Kidney (tissue), 14 donors: ENCODE measurements around the gene CABP4. TPM values are rescaled to one million over a fixed set of nuclear protein-coding genes. Genes with fewer than 3 reads are reported as not detected.

Experiments used
- DNase-seq, 5 donors: peaks; one replicate each; pipeline ENCODE4 v3.0.0-alpha.2; 2013 to 2020
- FAIRE-seq: peaks from 2 replicates; lab custom pipeline; 2012; peaks lifted over from hg19 to GRCh38; lab: Jason Lieb, UNC
- H3K27ac ChIP-seq, 2 donors: one replicate each; pipeline ENCODE4 v1.7.0; 2013; ENCODE audit warnings: low read depth in 2 of 2, low read length in 2 of 2, inconsistent platforms in 1 of 2
- H3K27me3 ChIP-seq: one replicate; pipeline ENCODE4 v1.7.1; 2013; ENCODE audit warnings: low read length, inconsistent platforms; ENCODE audit not compliant: control insufficient read depth, insufficient read depth
- H3K36me3 ChIP-seq, 3 donors: one replicate each; pipeline versions ENCODE4 v1.7.0 to v1.7.1; 2013; ENCODE audit warnings: low read length in 3 of 3, control low read depth in 1 of 3, inconsistent platforms in 1 of 3; ENCODE audit not compliant: insufficient read depth in 3 of 3, control insufficient read depth in 2 of 3
- H3K4me1 ChIP-seq, 3 donors: one replicate each; pipeline versions ENCODE4 v1.7.0 to v1.7.1; 2013; ENCODE audit warnings: low read length in 3 of 3, inconsistent platforms in 1 of 3, low read depth in 1 of 3; ENCODE audit not compliant: control insufficient read depth in 2 of 3, insufficient read depth in 2 of 3
- H3K4me3 ChIP-seq, 3 donors: one replicate each; pipeline versions ENCODE4 v1.7.0 to v1.8.1; 2013; ENCODE audit warnings: low read length in 3 of 3, control low read depth in 1 of 3, inconsistent platforms in 1 of 3
- H3K9ac ChIP-seq, 3 donors: one replicate each; pipeline versions ENCODE4 v1.7.0 to v1.7.1; 2013; ENCODE audit warnings: low read length in 3 of 3, control low read depth in 1 of 3, inconsistent platforms in 1 of 3
- H3K9me3 ChIP-seq, 3 donors: one replicate each; pipeline versions ENCODE4 v1.7.0 to v1.7.1; 2013; ENCODE audit warnings: low read length in 3 of 3, control low read depth in 1 of 3, inconsistent platforms in 1 of 3; ENCODE audit not compliant: control insufficient read depth in 2 of 3, insufficient read depth in 1 of 3
- CTCF ChIP-seq: IDR thresholded peaks from 3 replicates; pipeline ENCODE4 v1.5.1; 2012; ENCODE audit warnings: mild to moderate bottlenecking, moderate library complexity, borderline replicate concordance; ENCODE audit not compliant: insufficient read depth; ENCODE audit errors: extremely low read depth
- intact Hi-C: fragments of 100-400 bp; cut with DNase I; formaldehyde crosslinking; loops from one replicate; pipeline ENCODE4 v1.11.1; 2022
- polyA plus RNA-seq: library from polyadenylated mRNA; stranded (reverse); fragments of 350-450 nt; fragmentation: Illumina TruSeq; extraction: RNeasy Lipid Tissue Mini Kit (QIAGEN cat#74804); gene quantifications from one replicate; pipeline ENCODE4 v1.2.3, GENCODE V29; 2014; ENCODE audit warnings: low read depth, low replicate concordance; ENCODE audit not compliant: insufficient read depth
- total RNA-seq: library from RNA; stranded (reverse); fragmentation: NEBNext Ultra II Directional; extraction: Animal tissue kit (Norgen Biotek cat#: 25700); gene quantifications from one replicate; pipeline ENCODE4 v1.2.1, GENCODE V29; 2021
- donor health status: control.
- donor health status: control.
- donor health status: control.
- donor health status: control.
- donor health status: control.
- donor health status: DM: yes; HTN: yes; CAD: no.
- donor health status: Normal renal cell carcinoma (clear cell type).

The CABP4 gene
- total and polyA plus RNA-seq, 2 donors from 2014 or later, result 0.49 to 3.1 TPM

GRCh38 chr11:67441098-67441563, 14.0 kb upstream of the CABP4 start:
- H3K9me3 ChIP-seq, result no peaks in the 10 kb centered on the region
- H3K27ac ChIP-seq, result no peak overlapping the region
- peaks cover 0 to 16% (median 0%) of the 10 kb centered on the region in 3 donors for H3K4me1 ChIP-seq
- peaks cover 0 to 4% (median 0%) of the 10 kb centered on the region in 3 donors for H3K36me3 ChIP-seq
- no peak overlapping the region for H3K9ac ChIP-seq
- H3K4me3 ChIP-seq, result no peak overlapping the region
- FAIRE-seq (no peak), DNase-seq (peak in 1 of 5 donors; percentile 77)
- intact Hi-C loops, result no loop called here
- TF ChIP-seq CTCF, result no peak
- H3K27me3 ChIP-seq, result no peaks in the 10 kb centered on the region

GRCh38 chr11:67441731-67442351, 13.3 kb upstream of the CABP4 start:
- DNase-seq (peak in 1 of 5 donors; percentile 80), FAIRE-seq (no peak)
- Histone ChIP-seq H3K27me3 (no peaks in the 10 kb centered on the region), H3K36me3 (peaks cover 0 to 4% (median 0%) of the 10 kb centered on the region in 3 donors), H3K9ac (no peak overlapping the region), H3K9me3 (no peaks in the 10 kb centered on the region), H3K27ac (no peak overlapping the region), H3K4me3 (peak overlapping the region in 1 of 3 donors; percentile 7), H3K4me1 (peaks cover 0 to 16% (median 0%) of the 10 kb centered on the region in 3 donors)
- no peak for TF ChIP-seq CTCF
- intact Hi-C loops, result no loop called here

DNA sequence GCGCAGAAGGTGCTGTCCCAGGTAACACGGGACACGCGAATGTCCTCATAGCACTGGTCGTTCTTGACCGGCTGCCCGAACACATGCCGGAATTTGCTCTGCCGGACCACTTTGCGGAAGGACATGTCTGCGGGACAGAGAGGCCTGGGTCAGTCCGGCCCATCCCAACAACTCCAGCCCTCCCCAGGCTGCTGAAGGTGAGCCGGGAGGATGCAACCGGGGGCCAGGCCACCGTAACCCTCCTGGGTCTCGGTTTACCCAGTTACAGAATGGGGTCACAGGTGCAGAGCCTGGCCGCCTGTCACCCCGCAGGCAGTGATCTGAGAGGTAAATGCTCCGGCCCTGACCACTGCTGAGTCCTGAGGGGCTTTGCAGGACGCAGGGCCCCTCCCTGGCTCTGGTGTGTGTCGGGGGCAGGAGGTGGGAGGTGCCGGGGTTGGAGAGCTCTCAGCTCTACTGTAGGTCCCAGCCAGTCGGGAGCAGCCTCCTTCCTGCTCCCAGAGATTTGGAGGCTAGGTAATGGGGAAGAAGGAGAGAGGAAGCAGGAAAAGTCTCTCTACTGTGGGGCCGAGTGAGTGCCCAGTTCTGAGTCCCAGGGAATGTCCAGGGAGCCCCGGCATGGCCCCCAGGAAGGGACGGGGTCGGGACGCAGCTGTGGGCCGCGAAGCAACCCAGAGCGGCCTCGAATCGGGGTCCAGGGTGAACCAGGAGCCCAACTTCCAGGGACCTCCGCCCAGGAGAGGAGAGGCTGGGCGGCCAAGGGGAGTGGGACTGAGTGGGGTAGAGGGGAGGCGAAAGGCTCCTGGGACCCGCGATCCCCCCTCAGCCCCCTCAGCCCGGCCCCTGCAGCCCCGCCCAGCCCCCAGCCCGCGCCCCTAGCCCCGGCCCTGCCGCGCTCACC, 12.4 kb upstream of the CABP4 start:
- TF ChIP-seq CTCF, result no peak
- DNase-seq (no peak), FAIRE-seq (no peak)
- H3K9me3 ChIP-seq, result no peaks in the 10 kb centered on the region
- H3K4me3 ChIP-seq, result peak overlapping the region; percentile 51 to 79 (median 67)
- peaks cover 0 to 16% (median 0%) of the 10 kb centered on the region in 3 donors for H3K4me1 ChIP-seq
- intact Hi-C loops, result no loop called here
- peak overlapping the region in 2 of 3 donors; percentile 73 to 89 for H3K9ac ChIP-seq
- peak overlapping the region; percentile 76 to 84 for H3K27ac ChIP-seq
- H3K27me3 ChIP-seq, result no peaks in the 10 kb centered on the region
- peaks cover 0 to 2% (median 0%) of the 10 kb centered on the region in 3 donors for H3K36me3 ChIP-seq
